HG03520 (cell line): ENCODE measurements around the gene DOCK9.
"Not testable (repeated sequence)": the region's sequence is repeated elsewhere in the genome, so short reads cannot be mapped to it uniquely, and the experiment has no call there.

Source experiments
- ATAC-seq: cut with Tn5 transposase; IDR thresholded peaks from one replicate; pipeline ENCODE4 v1.9.1; 2021; ENCODE audit warnings: mild to moderate bottlenecking, moderate library complexity; ENCODE audit not compliant: unreplicated experiment

Gene DOCK9

GRCh38 chr13:98828614-98829013, 149.2 kb downstream of the DOCK9 start:
- no peak for ATAC-seq

- no peak for ATAC-seq
Observed at GRCh38 chr13:98827449-98827848, 150.4 kb downstream of the DOCK9 start.

GRCh38 chr13:98826146-98826545, 151.7 kb downstream of the DOCK9 start:
- ATAC-seq, result no peak

- no peak for ATAC-seq
Observed at GRCh38 chr13:98825659-98826058, 152.2 kb downstream of the DOCK9 start.

- no peak for ATAC-seq
Observed at GRCh38 chr13:98824376-98825160, 153.3 kb downstream of the DOCK9 start.

GRCh38 chr13:98823442-98823841, 154.4 kb downstream of the DOCK9 start:
- ATAC-seq, result no peak

- no peak for ATAC-seq
Observed at GRCh38 chr13:98822225-98822606, 155.6 kb downstream of the DOCK9 start.

- ATAC-seq, result no peak
Observed at GRCh38 chr13:98821372-98822224, 156.3 kb downstream of the DOCK9 start.

- no peak for ATAC-seq
Observed at GRCh38 chr13:98820744-98821371, 157.0 kb downstream of the DOCK9 start.

GRCh38 chr13:98820300-98820699, 157.6 kb downstream of the DOCK9 start:
- no peak for ATAC-seq

- ATAC-seq, result no peak
Observed at GRCh38 chr13:98819382-98820010, 158.4 kb downstream of the DOCK9 start.

GRCh38 chr13:98816406-98816805, 161.5 kb downstream of the DOCK9 start:
- no peak for ATAC-seq

- no peak for ATAC-seq
Observed at GRCh38 chr13:98813993-98814392, 163.9 kb downstream of the DOCK9 start.

- not testable (repeated sequence) for ATAC-seq
Observed at GRCh38 chr13:98812186-98812790, 165.6 kb downstream of the DOCK9 start.

- no peak for ATAC-seq
Observed at GRCh38 chr13:98810746-98811145, 167.1 kb downstream of the DOCK9 start.

GRCh38 chr13:98809345-98809777, 168.5 kb downstream of the DOCK9 start:
- ATAC-seq, result no peak

GRCh38 chr13:98807774-98808173, 170.1 kb downstream of the DOCK9 start:
- ATAC-seq, result no peak

GRCh38 chr13:98804336-98804855, 173.5 kb downstream of the DOCK9 start:
- ATAC-seq, result no peak

GRCh38 chr13:98803921-98804320, 173.9 kb downstream of the DOCK9 start:
- no peak for ATAC-seq

- no peak for ATAC-seq
Observed at GRCh38 chr13:98803111-98803561, 174.7 kb downstream of the DOCK9 start.
